Measurements from ENCODE around the gene BLZF1.
"Not testable (repeated sequence)": the region's sequence is repeated elsewhere in the genome, so short reads cannot be mapped to it uniquely, and the experiment has no call there.

The BLZF1 gene

DNA sequence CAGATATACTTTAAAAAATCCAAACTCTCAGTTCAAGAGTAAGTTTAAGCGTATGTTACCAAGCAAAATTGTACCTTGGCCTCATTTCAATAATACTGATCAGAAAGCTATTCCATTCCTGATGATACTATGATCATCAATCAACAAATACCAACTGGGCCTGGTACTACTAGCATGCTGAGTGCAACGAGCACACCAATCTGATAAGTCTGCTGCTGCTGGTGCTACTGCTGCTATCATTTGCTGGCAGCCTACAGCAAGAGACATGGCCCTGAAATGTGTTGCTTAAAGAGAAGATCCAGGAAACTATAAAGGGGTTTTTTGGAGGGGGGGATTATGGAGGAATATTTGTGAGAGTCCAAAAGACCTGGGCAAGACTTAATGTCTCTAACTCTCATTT, 40.1 kb upstream of the BLZF1 start:
- TF ChIP-seq ZNF274 (IDR thresholded peaks at IDR 0.05; ENCODE audit: low read depth, low read length) (no peak), YY1 (IDR thresholded peaks at IDR 0.05; ENCODE audit: insufficient read depth, insufficient read length) (no peak), SUZ12 (IDR thresholded peaks at IDR 0.05; ENCODE audit: extremely low read depth, insufficient read depth, insufficient read length) (no peak)
- DNase-seq (ENCODE audit: low read depth, low spot score), result no peak
- no peaks in the 10 kb centered on the region for H3K36me3 ChIP-seq (ENCODE audit: insufficient read depth, insufficient read length, low read length)
- H3K9ac ChIP-seq (ENCODE audit: insufficient read length, low read depth), result no peak overlapping the region
- H3K9me3 ChIP-seq (ENCODE audit: insufficient read depth, low read length), result no peaks in the 10 kb centered on the region
- no peak overlapping the region for H3K4me3 ChIP-seq (ENCODE audit: insufficient read length, low read depth)
- H3K4me1 ChIP-seq (ENCODE audit: insufficient read depth, insufficient read length), result no peaks in the 10 kb centered on the region
- no peaks in the 10 kb centered on the region for H3K27me3 ChIP-seq (ENCODE audit: insufficient read depth, insufficient read length)

DNA sequence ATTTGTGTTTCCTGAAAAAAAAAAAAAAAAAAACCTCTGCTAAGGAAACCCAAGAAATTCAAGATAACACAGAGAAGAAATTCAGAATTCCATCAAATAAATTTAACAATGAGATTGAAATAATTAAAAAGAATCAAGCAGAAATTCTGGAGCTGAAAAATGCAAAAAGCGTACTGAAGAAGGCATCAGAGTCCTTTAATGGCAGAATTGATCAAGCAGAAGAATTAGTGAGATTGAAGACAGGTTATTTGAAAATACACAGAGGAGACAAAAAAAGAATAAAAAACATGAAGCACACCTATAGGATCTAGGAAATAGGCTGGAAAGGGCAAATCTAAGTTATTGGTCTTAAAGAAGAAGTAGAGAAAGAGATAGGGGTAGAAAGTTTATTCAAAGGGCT, 38.6 kb upstream of the BLZF1 start:
- no peaks in the 10 kb centered on the region for H3K4me1 ChIP-seq (ENCODE audit: insufficient read depth, insufficient read length)
- H3K9me3 ChIP-seq (ENCODE audit: insufficient read depth, low read length), result no peaks in the 10 kb centered on the region
- H3K4me3 ChIP-seq (ENCODE audit: insufficient read length, low read depth), result no peak overlapping the region
- DNase-seq (ENCODE audit: low read depth, low spot score), result no peak
- TF ChIP-seq SUZ12 (IDR thresholded peaks at IDR 0.05; ENCODE audit: extremely low read depth, insufficient read depth, insufficient read length), result no peak
- TF ChIP-seq YY1 (IDR thresholded peaks at IDR 0.05; ENCODE audit: insufficient read depth, insufficient read length), result no peak
- TF ChIP-seq ZNF274 (IDR thresholded peaks at IDR 0.05; ENCODE audit: low read depth, low read length), result no peak
- no peaks in the 10 kb centered on the region for H3K36me3 ChIP-seq (ENCODE audit: insufficient read depth, insufficient read length, low read length)
- no peaks in the 10 kb centered on the region for H3K27me3 ChIP-seq (ENCODE audit: insufficient read depth, insufficient read length)
- H3K9ac ChIP-seq (ENCODE audit: insufficient read length, low read depth), result no peak overlapping the region

- H3K4me3 ChIP-seq (ENCODE audit: insufficient read length, low read depth), result no peak overlapping the region
- H3K36me3 ChIP-seq (ENCODE audit: insufficient read depth, insufficient read length, low read length), result no peaks in the 10 kb centered on the region
- no peaks in the 10 kb centered on the region for H3K27me3 ChIP-seq (ENCODE audit: insufficient read depth, insufficient read length)
- no peak for DNase-seq (ENCODE audit: low read depth, low spot score)
- TF ChIP-seq YY1 (IDR thresholded peaks at IDR 0.05; ENCODE audit: insufficient read depth, insufficient read length), result no peak
- TF ChIP-seq ZNF274 (IDR thresholded peaks at IDR 0.05; ENCODE audit: low read depth, low read length), result no peak
- TF ChIP-seq SUZ12 (IDR thresholded peaks at IDR 0.05; ENCODE audit: extremely low read depth, insufficient read depth, insufficient read length), result no peak
- no peak overlapping the region for H3K9ac ChIP-seq (ENCODE audit: insufficient read length, low read depth)
- H3K4me1 ChIP-seq (ENCODE audit: insufficient read depth, insufficient read length), result no peaks in the 10 kb centered on the region
- H3K9me3 ChIP-seq (ENCODE audit: insufficient read depth, low read length), result no peaks in the 10 kb centered on the region
These were observed 37.1 kb upstream of the BLZF1 start for GRCh38 chr1:169330927-169331326.

GRCh38 chr1:169334727-169335126, 33.3 kb upstream of the BLZF1 start:
- H3K4me3 ChIP-seq (ENCODE audit: insufficient read length, low read depth); H3K9me3 ChIP-seq (ENCODE audit: insufficient read depth, low read length); DNase-seq (ENCODE audit: low read depth, low spot score); H3K4me1 ChIP-seq (ENCODE audit: insufficient read depth, insufficient read length); H3K9ac ChIP-seq (ENCODE audit: insufficient read length, low read depth); H3K36me3 ChIP-seq (ENCODE audit: insufficient read depth, insufficient read length, low read length); H3K27me3 ChIP-seq (ENCODE audit: insufficient read depth, insufficient read length): not testable (repeated sequence)

DNA sequence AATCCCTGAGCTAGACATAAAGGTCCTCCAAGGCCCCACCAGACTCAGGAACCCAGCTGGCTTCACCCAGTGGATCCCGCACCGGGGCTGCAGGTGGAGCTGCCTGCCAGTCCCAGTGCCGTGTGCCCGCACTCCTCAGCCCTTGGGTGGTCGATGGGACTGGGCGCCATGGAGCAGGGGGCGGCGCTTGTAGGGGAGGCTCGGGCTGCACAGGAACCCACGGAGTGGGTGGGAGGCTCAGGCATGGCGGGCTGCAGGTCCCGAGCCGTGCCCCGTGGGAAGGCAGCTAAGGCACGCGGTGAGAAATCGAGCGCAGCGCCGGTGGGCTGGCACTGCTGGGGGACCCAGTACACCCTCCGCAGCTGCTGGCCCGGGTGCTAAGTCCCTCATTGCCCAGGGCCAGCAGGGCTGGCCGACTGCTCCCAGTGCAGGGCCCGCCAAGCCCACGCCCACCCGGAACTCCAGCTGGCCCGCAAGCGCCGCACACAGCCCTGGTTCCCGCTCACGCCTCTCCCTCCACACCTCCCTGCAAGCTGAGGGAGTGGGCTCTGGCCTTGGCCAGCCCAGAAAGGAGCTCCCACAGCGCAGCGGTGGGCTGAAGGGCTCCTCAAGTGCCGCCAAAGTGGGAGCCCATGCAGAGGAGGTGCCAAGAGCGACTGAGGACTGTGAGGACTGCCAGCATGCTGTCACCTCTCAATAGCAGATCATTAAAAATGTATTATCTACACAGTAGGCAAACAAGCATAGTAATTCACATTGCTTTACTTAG, 30.9 kb upstream of the BLZF1 start:
- not testable (repeated sequence) for H3K9ac ChIP-seq (ENCODE audit: insufficient read length, low read depth); DNase-seq (ENCODE audit: low read depth, low spot score); H3K36me3 ChIP-seq (ENCODE audit: insufficient read depth, insufficient read length, low read length); H3K27me3 ChIP-seq (ENCODE audit: insufficient read depth, insufficient read length); H3K4me3 ChIP-seq (ENCODE audit: insufficient read length, low read depth); H3K4me1 ChIP-seq (ENCODE audit: insufficient read depth, insufficient read length)
- H3K9me3 ChIP-seq (ENCODE audit: insufficient read depth, low read length), result peaks cover 22% of the 10 kb centered on the region

DNA sequence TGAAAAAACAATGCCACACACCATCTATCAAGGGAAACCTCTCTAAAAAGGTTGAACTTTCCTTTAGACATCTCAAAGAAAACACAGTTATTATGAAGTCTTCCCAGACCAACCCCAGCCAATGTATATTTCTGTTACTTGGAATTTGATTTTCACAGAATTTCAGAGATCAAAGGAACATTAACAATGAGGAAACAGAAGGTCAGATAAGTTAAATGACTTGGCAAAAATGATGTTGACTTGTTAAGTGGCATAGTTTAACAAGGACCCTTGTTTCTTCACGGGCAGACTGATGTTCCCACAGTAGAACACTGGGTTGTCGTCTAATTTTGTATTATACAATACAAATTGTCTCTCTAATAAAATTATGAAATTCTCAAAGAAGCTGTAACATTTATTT, 29.4 kb upstream of the BLZF1 start:
- peaks cover 22% of the 10 kb centered on the region for H3K9me3 ChIP-seq (ENCODE audit: insufficient read depth, low read length)
- no peak for DNase-seq (ENCODE audit: low read depth, low spot score)

GRCh38 chr1:169339773-169340172, 28.2 kb upstream of the BLZF1 start:
- no peaks in the 10 kb centered on the region for H3K27me3 ChIP-seq (ENCODE audit: insufficient read depth, insufficient read length)
- H3K9ac ChIP-seq (ENCODE audit: insufficient read length, low read depth), result no peak overlapping the region
- no peak for DNase-seq (ENCODE audit: low read depth, low spot score)
- H3K36me3 ChIP-seq (ENCODE audit: insufficient read depth, insufficient read length, low read length), result no peaks in the 10 kb centered on the region
- peaks cover 22% of the 10 kb centered on the region for H3K9me3 ChIP-seq (ENCODE audit: insufficient read depth, low read length)
- no peak overlapping the region for H3K4me3 ChIP-seq (ENCODE audit: insufficient read length, low read depth)
- TF ChIP-seq SUZ12 (IDR thresholded peaks at IDR 0.05; ENCODE audit: extremely low read depth, insufficient read depth, insufficient read length) (no peak), ZNF274 (IDR thresholded peaks at IDR 0.05; ENCODE audit: low read depth, low read length) (no peak), YY1 (IDR thresholded peaks at IDR 0.05; ENCODE audit: insufficient read depth, insufficient read length) (no peak)
- peaks cover 5% of the 10 kb centered on the region for H3K4me1 ChIP-seq (ENCODE audit: insufficient read depth, insufficient read length)

More for the DNA sequence above, 29.4 kb upstream of the BLZF1 start:
- Histone ChIP-seq H3K4me1 (ENCODE audit: insufficient read depth, insufficient read length) (peaks cover 5% of the 10 kb centered on the region), H3K9ac (ENCODE audit: insufficient read length, low read depth) (no peak overlapping the region), H3K36me3 (ENCODE audit: insufficient read depth, insufficient read length, low read length) (no peaks in the 10 kb centered on the region), H3K27me3 (ENCODE audit: insufficient read depth, insufficient read length) (no peaks in the 10 kb centered on the region), H3K4me3 (ENCODE audit: insufficient read length, low read depth) (no peak overlapping the region)
- TF ChIP-seq ZNF274 (IDR thresholded peaks at IDR 0.05; ENCODE audit: low read depth, low read length) (no peak), YY1 (IDR thresholded peaks at IDR 0.05; ENCODE audit: insufficient read depth, insufficient read length) (no peak), SUZ12 (IDR thresholded peaks at IDR 0.05; ENCODE audit: extremely low read depth, insufficient read depth, insufficient read length) (no peak)

- Histone ChIP-seq H3K4me1 (ENCODE audit: insufficient read depth, insufficient read length) (peaks cover 5% of the 10 kb centered on the region), H3K9me3 (ENCODE audit: insufficient read depth, low read length) (peaks cover 22% of the 10 kb centered on the region), H3K4me3 (ENCODE audit: insufficient read length, low read depth) (no peak overlapping the region), H3K9ac (ENCODE audit: insufficient read length, low read depth) (no peak overlapping the region), H3K27me3 (ENCODE audit: insufficient read depth, insufficient read length) (no peaks in the 10 kb centered on the region), H3K36me3 (ENCODE audit: insufficient read depth, insufficient read length, low read length) (no peaks in the 10 kb centered on the region)
- TF ChIP-seq SUZ12 (IDR thresholded peaks at IDR 0.05; ENCODE audit: extremely low read depth, insufficient read depth, insufficient read length), result no peak
- no peak for TF ChIP-seq ZNF274 (IDR thresholded peaks at IDR 0.05; ENCODE audit: low read depth, low read length)
- no peak for TF ChIP-seq YY1 (IDR thresholded peaks at IDR 0.05; ENCODE audit: insufficient read depth, insufficient read length)
- DNase-seq (ENCODE audit: low read depth, low spot score), result peak; percentile 43
These were observed 27.1 kb upstream of the BLZF1 start for GRCh38 chr1:169340882-169341281.

DNA sequence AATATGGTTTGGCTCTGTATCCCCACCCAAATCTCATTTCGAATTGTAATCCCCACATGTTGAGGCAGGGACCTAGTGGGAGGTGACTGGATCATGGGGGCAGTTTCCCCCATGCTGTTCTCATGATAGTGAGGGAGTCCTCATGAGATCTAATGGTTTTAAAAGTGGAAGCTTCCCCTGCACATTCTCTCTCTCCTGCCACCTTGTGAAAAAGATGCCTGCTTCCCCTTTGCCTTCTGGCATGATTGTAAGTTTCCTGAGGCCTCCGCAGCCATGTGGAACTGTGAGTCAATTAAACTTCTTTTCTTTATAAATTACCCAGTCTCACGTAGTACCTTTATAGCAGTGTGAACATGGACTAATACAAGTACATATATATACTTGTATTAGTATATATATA, 25.9 kb upstream of the BLZF1 start:
- not testable (repeated sequence) for H3K36me3 ChIP-seq (ENCODE audit: insufficient read depth, insufficient read length, low read length); H3K27me3 ChIP-seq (ENCODE audit: insufficient read depth, insufficient read length); H3K4me1 ChIP-seq (ENCODE audit: insufficient read depth, insufficient read length); H3K4me3 ChIP-seq (ENCODE audit: insufficient read length, low read depth); DNase-seq (ENCODE audit: low read depth, low spot score); H3K9ac ChIP-seq (ENCODE audit: insufficient read length, low read depth)
- H3K9me3 ChIP-seq (ENCODE audit: insufficient read depth, low read length), result peaks cover 22% of the 10 kb centered on the region

All from NT2/D1 (cell line).